Gastrocnemius medialis (tissue), 4 donors: ENCODE measurements around the gene PLA2G15. TPM values are rescaled to one million over a fixed set of nuclear protein-coding genes. Genes with fewer than 3 reads are reported as not detected.
A peak's percentile ranks its signal among the peaks of the same experiment; 100 is the strongest.

ENCODE experiments used
- ATAC-seq, 2 donors: fragments of 150-250 bp; one replicate each; pipeline ENCODE4 v1.9.1; 2016
- DNase-seq, 2 donors: peaks; one replicate each; pipeline ENCODE4 v3.0.0-alpha.2; 2019
- H3K27ac ChIP-seq, 4 donors: fragments of 200-600 bp; sonication (generic); 1 replicate in 1 of 4; 2 replicates in 3 of 4; pipeline ENCODE4 v1.5.1; 2016 to 2018; ENCODE audit warnings: mild to moderate bottlenecking in 2 of 4, moderate library complexity in 1 of 4
- H3K27me3 ChIP-seq, 3 donors: fragments of 200-600 bp; sonication (generic) in 2 of 3; 1 replicate in 1 of 3; 2 replicates in 2 of 3; pipeline versions ENCODE4 v1.5.1 to v1.6.0; 2016 to 2019; ENCODE audit warnings: mild to moderate bottlenecking in 1 of 3, moderate library complexity in 1 of 3
- H3K36me3 ChIP-seq, 2 donors: fragments of 200-600 bp; sonication (generic) in 1 of 2; one replicate each; pipeline ENCODE4 v1.5.1; 2017 to 2018
- H3K4me1 ChIP-seq, 2 donors: fragments of 200-600 bp; sonication (generic) in 1 of 2; one replicate each; pipeline ENCODE4 v1.5.1; 2016 to 2017; ENCODE audit warnings: mild to moderate bottlenecking in 2 of 2
- H3K4me3 ChIP-seq, 4 donors: fragments of 200-600 bp; sonication (generic) in 3 of 4; 1 replicate in 1 of 4; 2 replicates in 3 of 4; pipeline ENCODE4 v1.5.1; 2016 to 2019; ENCODE audit warnings: mild to moderate bottlenecking in 2 of 4
- H3K9me3 ChIP-seq, 3 donors: fragments of 200-600 bp; sonication (generic) in 2 of 3; 1 replicate in 1 of 3; 2 replicates in 2 of 3; pipeline ENCODE4 v1.5.1; 2016 to 2019
- POLR2A ChIP-seq, 2 donors: fragments of 450-650 bp; IDR thresholded peaks; one replicate each; pipeline ENCODE4 v1.6.1; 2017; ENCODE audit warnings: antibody characterized with exemption in 2 of 2, mild to moderate bottlenecking in 2 of 2, moderate library complexity in 2 of 2
- in situ Hi-C, 4 donors: fragments of 200-750 bp; cut with MboI; loops; one replicate each; pipeline versions ENCODE4 v1.15.0 to v1.8.0; 2017; ENCODE audit warnings: low sequenced_read_pairs in 4 of 4
- intact Hi-C: fragments of 100-400 bp; cut with DNase I; formaldehyde crosslinking; loops from one replicate; pipeline ENCODE4 v1.15.1; 2023; ENCODE audit warnings: low total_unique reads
- total RNA-seq, 4 donors: library from RNA; depleted of rRNA; stranded (reverse); fragments of >200 nt; gene quantifications; one replicate each; pipeline versions ENCODE4 v1.1.0 to v1.2.3, GENCODE V29; 2016
- TF ChIP-seq, protein P1 (sequence below), 5 experiments: fragments of 450-650 bp in 3 of 5; fragments of 200-600 bp in 2 of 5; sonication (generic) in 2 of 5; IDR thresholded peaks in 4 of 5; conservative IDR thresholded peaks in 1 of 5; 1 replicate in 4 of 5; 2 replicates in 1 of 5; pipeline ENCODE4 v1.5.1; 2016 to 2019; ENCODE audit warnings: antibody characterized with exemption in 5 of 5, mild to moderate bottlenecking in 3 of 5, moderate library complexity in 3 of 5

Gene PLA2G15
- total RNA-seq, 4 donors from 2014 or later, result 67.8 to 91.3 (median 84.8) TPM

DNA sequence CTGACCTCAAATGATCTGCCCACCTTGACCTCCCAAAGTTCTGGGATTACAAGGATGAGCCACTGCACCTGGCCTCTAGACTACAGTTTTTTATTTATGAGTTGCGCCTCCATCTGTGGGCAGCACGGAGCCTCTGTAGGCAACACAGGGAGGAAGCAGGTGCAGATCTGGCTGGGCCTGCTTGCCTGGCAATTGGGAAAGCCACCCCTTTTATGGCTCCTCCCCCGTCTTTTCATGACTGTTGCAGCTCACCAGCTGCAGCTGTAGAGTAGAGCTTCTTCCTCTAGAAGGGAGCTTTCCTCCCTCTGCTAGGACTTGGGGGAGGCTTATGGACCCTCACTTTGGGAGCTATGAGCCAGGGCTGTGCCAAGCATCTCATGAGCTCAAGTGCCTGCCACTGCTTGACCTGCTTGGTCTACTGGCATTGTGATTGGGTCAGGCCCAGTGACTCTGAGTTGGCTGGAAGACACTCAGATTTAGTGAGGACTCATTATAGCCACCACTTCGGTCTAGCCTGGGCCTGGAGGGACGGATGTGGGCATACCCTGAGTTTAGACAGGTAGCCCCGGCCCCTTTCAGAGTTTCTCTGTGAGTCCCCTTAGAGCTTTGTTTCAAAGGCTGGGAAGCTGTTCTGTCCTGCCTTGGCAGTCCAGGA is 12.2 kb downstream of the PLA2G15 start:
- DNase-seq (peak; percentile 82 to 92), ATAC-seq (peak; percentile 19 to 59)
- Histone ChIP-seq H3K4me1 (peaks cover 65 to 78% of the 10 kb centered on the region in 2 donors), H3K36me3 (peaks cover 0 to 53% of the 10 kb centered on the region in 2 donors), H3K27me3 (no peaks in the 10 kb centered on the region), H3K9me3 (no peaks in the 10 kb centered on the region), H3K27ac (peak overlapping the region; percentile 95 to 100 (median 99)), H3K4me3 (no peak overlapping the region)
- intact Hi-C loops (no loop called here), in situ Hi-C loops (loop anchor here in 2 of 4 donors (5.0 kb wide), 1 partner anchor 70 kb away; no protein-coding TSS in a partner anchor)
- peak; percentile 32 to 63 for TF ChIP-seq POLR2A (IDR thresholded peaks at IDR 0.05)
- TF ChIP-seq, protein P1, sequence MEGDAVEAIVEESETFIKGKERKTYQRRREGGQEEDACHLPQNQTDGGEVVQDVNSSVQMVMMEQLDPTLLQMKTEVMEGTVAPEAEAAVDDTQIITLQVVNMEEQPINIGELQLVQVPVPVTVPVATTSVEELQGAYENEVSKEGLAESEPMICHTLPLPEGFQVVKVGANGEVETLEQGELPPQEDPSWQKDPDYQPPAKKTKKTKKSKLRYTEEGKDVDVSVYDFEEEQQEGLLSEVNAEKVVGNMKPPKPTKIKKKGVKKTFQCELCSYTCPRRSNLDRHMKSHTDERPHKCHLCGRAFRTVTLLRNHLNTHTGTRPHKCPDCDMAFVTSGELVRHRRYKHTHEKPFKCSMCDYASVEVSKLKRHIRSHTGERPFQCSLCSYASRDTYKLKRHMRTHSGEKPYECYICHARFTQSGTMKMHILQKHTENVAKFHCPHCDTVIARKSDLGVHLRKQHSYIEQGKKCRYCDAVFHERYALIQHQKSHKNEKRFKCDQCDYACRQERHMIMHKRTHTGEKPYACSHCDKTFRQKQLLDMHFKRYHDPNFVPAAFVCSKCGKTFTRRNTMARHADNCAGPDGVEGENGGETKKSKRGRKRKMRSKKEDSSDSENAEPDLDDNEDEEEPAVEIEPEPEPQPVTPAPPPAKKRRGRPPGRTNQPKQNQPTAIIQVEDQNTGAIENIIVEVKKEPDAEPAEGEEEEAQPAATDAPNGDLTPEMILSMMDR (IDR thresholded peaks at IDR 0.05 in 4 of 5, conservative IDR thresholded peaks at IDR 0.05 in 1 of 5), result no peak

DNA sequence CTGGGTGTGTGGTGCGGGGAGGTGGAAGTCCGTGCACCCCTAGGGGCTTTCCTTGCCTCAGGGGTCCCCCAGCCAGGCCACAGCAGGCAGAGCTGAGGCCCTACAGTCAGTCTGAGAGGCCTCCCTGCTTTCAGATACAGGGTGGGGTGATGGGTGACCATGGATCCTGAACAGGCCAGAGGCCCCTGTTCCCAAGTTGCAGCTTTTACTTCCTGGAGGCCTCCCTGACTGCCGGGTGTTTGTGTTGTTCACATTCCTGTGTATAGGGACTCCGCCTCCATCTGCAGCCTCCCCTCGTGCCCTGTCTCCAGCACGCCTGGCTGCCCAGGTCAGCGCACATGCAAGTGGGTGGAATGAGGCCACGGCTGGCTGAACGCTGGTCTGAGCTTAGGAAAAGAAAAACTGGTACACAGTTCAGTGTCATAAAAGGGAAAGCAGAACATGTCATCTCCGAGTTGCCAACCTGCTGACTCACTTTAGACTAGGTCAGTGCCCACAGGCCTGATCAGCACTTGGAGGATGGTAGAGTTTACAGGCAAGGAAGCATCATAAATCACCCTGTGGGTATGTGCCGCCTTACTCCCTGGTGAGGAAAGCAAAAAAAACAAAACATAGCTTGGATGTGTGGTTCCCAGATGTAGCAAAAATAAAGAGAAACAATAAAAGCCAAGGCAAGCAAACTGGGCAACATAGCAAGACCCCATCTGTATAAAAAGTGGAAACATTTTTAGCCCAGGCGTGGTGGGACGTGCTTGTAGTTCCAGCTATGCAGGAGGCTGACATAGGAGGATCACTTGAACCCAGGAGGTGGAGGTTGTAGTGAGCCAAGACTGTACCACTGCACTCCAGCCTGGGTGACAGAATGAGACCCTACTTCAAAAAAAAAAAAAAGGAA is 13.0 kb downstream of the PLA2G15 start:
- Histone ChIP-seq H3K36me3 (peaks cover 0 to 50% of the 10 kb centered on the region in 2 donors), H3K27ac (peak overlapping the region; percentile 95 to 100 (median 99)), H3K9me3 (no peaks in the 10 kb centered on the region), H3K4me3 (no peak overlapping the region), H3K27me3 (no peaks in the 10 kb centered on the region), H3K4me1 (peaks cover 57 to 70% of the 10 kb centered on the region in 2 donors)
- intact Hi-C loops, result no loop called here
- ATAC-seq, result peak; percentile 67
- DNase-seq, result peak; percentile 88 to 93
- in situ Hi-C loops, result loop anchor here in 2 of 4 donors (5.0 kb wide), 1 partner anchor 69 kb away; no protein-coding TSS in a partner anchor
- TF ChIP-seq POLR2A (IDR thresholded peaks at IDR 0.05), result peak in 1 of 2 donors; percentile 25
- TF ChIP-seq, protein P1 (IDR thresholded peaks at IDR 0.05 in 4 of 5, conservative IDR thresholded peaks at IDR 0.05 in 1 of 5), result no peak

DNA sequence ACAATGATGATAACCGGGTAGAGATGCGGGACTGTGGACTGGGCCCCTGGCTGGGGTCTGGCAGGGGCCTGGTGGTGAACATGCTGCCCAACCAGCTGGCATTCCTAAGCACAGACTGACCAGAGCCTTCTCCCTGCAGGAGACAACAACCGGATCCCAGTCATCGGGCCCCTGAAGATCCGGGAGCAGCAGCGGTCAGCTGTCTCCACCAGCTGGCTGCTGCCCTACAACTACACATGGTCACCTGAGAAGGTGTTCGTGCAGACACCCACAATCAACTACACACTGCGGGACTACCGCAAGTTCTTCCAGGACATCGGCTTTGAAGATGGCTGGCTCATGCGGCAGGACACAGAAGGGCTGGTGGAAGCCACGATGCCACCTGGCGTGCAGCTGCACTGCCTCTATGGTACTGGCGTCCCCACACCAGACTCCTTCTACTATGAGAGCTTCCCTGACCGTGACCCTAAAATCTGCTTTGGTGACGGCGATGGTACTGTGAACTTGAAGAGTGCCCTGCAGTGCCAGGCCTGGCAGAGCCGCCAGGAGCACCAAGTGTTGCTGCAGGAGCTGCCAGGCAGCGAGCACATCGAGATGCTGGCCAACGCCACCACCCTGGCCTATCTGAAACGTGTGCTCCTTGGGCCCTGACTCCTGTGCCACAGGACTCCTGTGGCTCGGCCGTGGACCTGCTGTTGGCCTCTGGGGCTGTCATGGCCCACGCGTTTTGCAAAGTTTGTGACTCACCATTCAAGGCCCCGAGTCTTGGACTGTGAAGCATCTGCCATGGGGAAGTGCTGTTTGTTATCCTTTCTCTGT is 14.0 kb downstream of the PLA2G15 start:
- ATAC-seq (peak; percentile 15 to 23), DNase-seq (peak; percentile 73 to 76)
- peaks cover 0 to 39% of the 10 kb centered on the region in 2 donors for H3K36me3 ChIP-seq
- H3K4me1 ChIP-seq, result peaks cover 50 to 68% of the 10 kb centered on the region in 2 donors
- H3K27me3 ChIP-seq, result no peaks in the 10 kb centered on the region
- H3K27ac ChIP-seq, result peak overlapping the region; percentile 95 to 100 (median 99)
- no peaks in the 10 kb centered on the region for H3K9me3 ChIP-seq
- in situ Hi-C loops, result loop anchor here in 2 of 4 donors (5.0 kb wide), 1 partner anchor 68 kb away; no protein-coding TSS in a partner anchor
- H3K4me3 ChIP-seq, result no peak overlapping the region
- intact Hi-C loops, result no loop called here
- peak in 1 of 2 donors; percentile 20 for TF ChIP-seq POLR2A (IDR thresholded peaks at IDR 0.05)
- TF ChIP-seq, protein P1 (IDR thresholded peaks at IDR 0.05 in 4 of 5, conservative IDR thresholded peaks at IDR 0.05 in 1 of 5), result no peak

DNA sequence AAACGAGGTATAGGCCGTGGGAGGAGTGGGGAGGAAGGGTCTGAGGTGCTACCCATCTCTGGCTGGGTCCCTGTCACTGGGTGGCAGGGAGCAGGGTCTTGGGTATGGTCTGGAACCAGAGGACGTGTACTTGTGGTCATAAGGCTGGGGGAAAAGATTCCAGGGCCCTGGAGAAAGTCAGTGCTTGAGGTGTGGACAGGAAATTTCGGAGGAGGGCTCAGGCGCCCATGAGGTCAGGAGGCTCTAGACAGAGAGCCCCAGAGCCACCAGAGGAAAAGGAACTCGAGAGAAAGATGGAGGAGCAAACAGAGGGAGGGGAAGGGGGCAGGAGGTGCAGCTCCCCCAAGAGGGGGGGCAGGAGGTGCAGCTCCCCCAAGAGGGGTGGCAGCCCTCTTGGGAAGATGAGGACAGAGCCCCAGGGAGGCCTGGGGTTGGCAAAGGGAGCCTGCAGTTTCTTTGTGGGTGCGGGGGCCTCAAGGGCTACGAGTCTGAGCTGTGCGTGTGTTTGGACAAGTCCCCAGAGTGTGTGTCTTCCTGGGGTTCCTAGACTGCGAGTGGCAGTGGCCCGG is 18.5 kb downstream of the PLA2G15 start:
- Histone ChIP-seq H3K27ac (peak overlapping the region; percentile 95 to 100 (median 99)), H3K4me3 (peak overlapping the region; percentile 84 to 96 (median 94)), H3K36me3 (peaks cover 0 to 32% of the 10 kb centered on the region in 2 donors), H3K4me1 (peaks cover 44 to 69% of the 10 kb centered on the region in 2 donors), H3K27me3 (no peaks in the 10 kb centered on the region), H3K9me3 (no peaks in the 10 kb centered on the region)
- in situ Hi-C loops (loop anchor here in 2 of 4 donors (5.0 kb wide), 2 partner anchors 64 to 69 kb away; no protein-coding TSS in a partner anchor), intact Hi-C loops (loop anchor here (2.0 to 5.0 kb wide), 2 partner anchors 19 to 49 kb away; partner anchors contain the start of genes PRMT7 and SLC7A6OS)
- ATAC-seq (no peak), DNase-seq (no peak)
- TF ChIP-seq POLR2A (IDR thresholded peaks at IDR 0.05), result no peak
- TF ChIP-seq, protein P1 (IDR thresholded peaks at IDR 0.05 in 4 of 5, conservative IDR thresholded peaks at IDR 0.05 in 1 of 5), result no peak
